Osteoblast (primary cell): ENCODE results near the gene WNT7A. TPM values are rescaled to one million over a fixed set of nuclear protein-coding genes. Genes with fewer than 3 reads are reported as not detected.

Source experiments
- DNase-seq: peaks from one replicate; pipeline ENCODE4 v3.0.0; 2011; ENCODE audit warnings: low spot score, mixed read lengths; ENCODE audit not compliant: insufficient read length; ENCODE audit errors: missing footprints
- H2AFZ ChIP-seq: 2 replicates; pipeline ENCODE4 v1.6.0; 2011; ENCODE audit warnings: mild to moderate bottlenecking, low read length
- H3K27ac ChIP-seq: 2 replicates; pipeline ENCODE4 v1.5.1; 2011; ENCODE audit warnings: mild to moderate bottlenecking, low read depth, low read length, moderate library complexity
- H3K27me3 ChIP-seq: 2 replicates; pipeline ENCODE4 v1.6.0; 2012; ENCODE audit warnings: mild to moderate bottlenecking, control low read depth, inconsistent platforms, low read length, moderate library complexity; ENCODE audit not compliant: insufficient read depth
- H3K36me3 ChIP-seq: 2 replicates; pipeline ENCODE4 v1.5.1; 2011; ENCODE audit warnings: mild to moderate bottlenecking, low read length, control low read depth, moderate library complexity; ENCODE audit not compliant: insufficient read depth
- H3K4me1 ChIP-seq: 2 replicates; pipeline ENCODE4 v1.5.1; 2011; ENCODE audit warnings: mild to moderate bottlenecking, low read length, control low read depth, moderate library complexity; ENCODE audit not compliant: insufficient read depth
- H3K4me2 ChIP-seq: 2 replicates; pipeline ENCODE4 v1.6.0; 2011; ENCODE audit warnings: mild to moderate bottlenecking, low read length; ENCODE audit not compliant: insufficient read depth
- H3K4me3 ChIP-seq: fragments of 200-600 bp; sonication (generic); 3 replicates; pipeline ENCODE4 v1.5.1; 2012; ENCODE audit warnings: mild to moderate bottlenecking, low read length, inconsistent platforms; ENCODE audit not compliant: insufficient read depth
- H3K79me2 ChIP-seq: 2 replicates; pipeline ENCODE4 v1.6.0; 2012; ENCODE audit warnings: mild to moderate bottlenecking, low read length, control low read depth, inconsistent platforms; ENCODE audit not compliant: insufficient read depth
- H3K9me3 ChIP-seq: 2 replicates; pipeline ENCODE4 v1.5.1; 2011; ENCODE audit warnings: low read depth, low read length, control low read depth
- H4K20me1 ChIP-seq: 2 replicates; pipeline ENCODE4 v1.6.0; 2012; ENCODE audit warnings: mild to moderate bottlenecking, low read length, control low read depth; ENCODE audit not compliant: insufficient read depth
- CTCF ChIP-seq: IDR thresholded peaks from 2 replicates; pipeline ENCODE4 v1.5.1; 2011; ENCODE audit warnings: mild to moderate bottlenecking, low read depth, low read length, moderate library complexity; ENCODE audit errors: extremely low read depth
- total RNA-seq: library from RNA; depleted of rRNA; stranded (reverse); fragments of >200 nt; gene quantifications from 2 replicates; pipeline ENCODE4 v1.2.3, GENCODE V29; 2012

WNT7A gene
- total RNA-seq, 1 donor = not detected

DNA sequence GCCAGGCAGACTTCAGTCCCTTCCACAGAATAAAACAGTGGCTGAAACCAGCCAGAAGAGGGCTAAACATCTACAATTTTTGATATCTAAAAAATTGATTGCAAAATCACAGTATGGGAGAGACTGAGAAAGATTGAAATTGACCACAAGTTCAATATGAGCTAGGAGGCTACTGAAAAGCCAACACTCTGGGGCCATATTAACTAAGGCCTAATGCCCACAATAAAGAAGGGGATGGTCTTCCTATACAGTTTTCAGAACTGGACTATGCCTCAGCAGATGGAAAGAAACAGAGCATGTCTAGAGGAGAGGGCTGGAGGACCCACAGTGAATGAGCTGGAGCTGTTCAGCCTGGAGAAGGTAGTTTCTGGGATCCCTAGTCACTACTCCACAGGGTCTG, 53.2 kb downstream of the WNT7A start:
- no peaks in the 10 kb centered on the region for H3K4me1 ChIP-seq
- no peaks in the 10 kb centered on the region for H3K36me3 ChIP-seq
- H3K27ac ChIP-seq = no peak overlapping the region
- H4K20me1 ChIP-seq = no peaks in the 10 kb centered on the region
- H3K79me2 ChIP-seq = no peaks in the 10 kb centered on the region
- no peak overlapping the region for H3K4me3 ChIP-seq
- no peaks in the 10 kb centered on the region for H3K27me3 ChIP-seq
- no peak overlapping the region for H3K4me2 ChIP-seq
- H3K9me3 ChIP-seq = no peaks in the 10 kb centered on the region
- H2AFZ ChIP-seq = no peak overlapping the region
- no peak for TF ChIP-seq CTCF
- peak; percentile 9 for DNase-seq

DNA sequence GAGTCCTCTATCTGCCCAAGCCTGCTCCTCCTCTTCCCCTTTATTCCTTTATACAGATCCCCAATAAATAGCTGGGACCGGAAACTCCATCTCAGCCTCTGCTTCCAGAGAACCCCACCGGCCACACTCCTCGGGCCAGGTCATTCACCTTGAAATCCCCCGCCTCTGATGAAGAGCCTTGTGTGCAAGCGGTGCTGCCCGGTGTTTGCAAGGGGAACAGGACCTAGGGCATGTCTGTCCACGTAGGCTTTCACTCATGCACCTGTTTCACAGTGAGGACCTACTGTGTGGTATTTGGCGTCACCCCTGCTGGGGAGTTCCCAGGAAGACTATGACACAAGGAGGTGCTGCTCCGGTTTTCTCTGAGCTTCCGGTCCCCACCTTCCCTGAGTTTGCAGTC, 54.0 kb downstream of the WNT7A start:
- H4K20me1 ChIP-seq = no peaks in the 10 kb centered on the region
- no peak for TF ChIP-seq CTCF
- H3K27ac ChIP-seq = no peak overlapping the region
- H3K36me3 ChIP-seq = no peaks in the 10 kb centered on the region
- no peak overlapping the region for H3K4me3 ChIP-seq
- H2AFZ ChIP-seq = no peak overlapping the region
- no peaks in the 10 kb centered on the region for H3K9me3 ChIP-seq
- H3K27me3 ChIP-seq = no peaks in the 10 kb centered on the region
- no peak overlapping the region for H3K4me2 ChIP-seq
- DNase-seq = peak; percentile 9
- no peaks in the 10 kb centered on the region for H3K79me2 ChIP-seq
- no peaks in the 10 kb centered on the region for H3K4me1 ChIP-seq

DNA sequence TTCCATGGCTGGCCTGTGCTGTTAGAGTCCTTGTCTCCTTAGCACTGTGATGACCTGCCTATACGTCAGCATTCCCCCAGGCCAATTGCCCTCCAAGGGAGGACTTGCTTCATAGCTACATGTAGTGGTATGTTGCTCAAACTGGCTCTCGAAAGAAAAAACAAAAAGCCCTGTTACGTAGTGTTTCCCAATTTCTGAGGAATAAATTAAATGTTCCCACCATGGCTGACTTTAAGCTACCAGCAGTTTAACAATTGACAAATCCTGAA, 54.6 kb downstream of the WNT7A start:
- Histone ChIP-seq H3K4me3 (no peak overlapping the region), H3K9me3 (no peaks in the 10 kb centered on the region), H3K36me3 (no peaks in the 10 kb centered on the region), H3K4me1 (no peaks in the 10 kb centered on the region), H4K20me1 (no peaks in the 10 kb centered on the region), H2AFZ (no peak overlapping the region), H3K79me2 (no peaks in the 10 kb centered on the region), H3K27me3 (no peaks in the 10 kb centered on the region), H3K4me2 (no peak overlapping the region), H3K27ac (no peak overlapping the region)
- DNase-seq = peak; percentile 50
- TF ChIP-seq CTCF = no peak

GRCh38 chr3:13824521-13825310, 55.2 kb downstream of the WNT7A start:
- Histone ChIP-seq H3K4me2 (no peak overlapping the region), H3K27me3 (no peaks in the 10 kb centered on the region), H3K36me3 (no peaks in the 10 kb centered on the region), H4K20me1 (no peaks in the 10 kb centered on the region), H3K79me2 (no peaks in the 10 kb centered on the region), H2AFZ (no peak overlapping the region), H3K4me1 (no peaks in the 10 kb centered on the region), H3K4me3 (no peak overlapping the region), H3K27ac (no peak overlapping the region), H3K9me3 (no peaks in the 10 kb centered on the region)
- DNase-seq = peak; percentile 34
- no peak for TF ChIP-seq CTCF
